Measurements from ENCODE around the gene SLC17A5. TPM values are rescaled to one million over a fixed set of nuclear protein-coding genes. Genes with fewer than 3 reads are reported as not detected.

The SLC17A5 gene
- total and polyA plus RNA-seq, 9 of the 15 experiments (the other 6 are each of a cell fraction or from before 2014, with no cell fraction given) = 1.3 to 7.2 (median 3.4) TPM

- TF ChIP-seq ZBTB40 (IDR thresholded peaks at IDR 0.05) (no peak), ZBTB40 (CRISPR knock-in tag; IDR thresholded peaks at IDR 0.05) (no peak), TBL1XR1 (IDR thresholded peaks at IDR 0.05; ENCODE audit: low read length in 2 of 2) (peak in 1 of 2 experiments; percentile 80; a peak in 2 of 4 replicates), HDAC8 (tag; IDR thresholded peaks at IDR 0.05) (no peak), HEY1 (CRISPR knock-in tag; IDR thresholded peaks at IDR 0.05; ENCODE audit: borderline replicate concordance) (no peak), MAZ (CRISPR knock-in tag; conservative IDR thresholded peaks at IDR 0.05 in 1 of 2, IDR thresholded peaks at IDR 0.05 in 1 of 2) (no peak), ELK3 (CRISPR knock-in tag; IDR thresholded peaks at IDR 0.05) (no peak), ZNF780A (CRISPR knock-in tag; IDR thresholded peaks at IDR 0.05) (no peak), ELF4 (CRISPR knock-in tag; IDR thresholded peaks at IDR 0.05) (no peak), SMARCB1 (IDR thresholded peaks at IDR 0.05; ENCODE audit: insufficient read length, low read depth) (peak; percentile 88), NFE2 (IDR thresholded peaks at IDR 0.05; ENCODE audit: low read depth) (no peak; the same call in 1 of the 2 replicates), CREBBP (IDR thresholded peaks at IDR 0.05; ENCODE audit: low read depth, low read length) (no peak), THAP7 (CRISPR knock-in tag; IDR thresholded peaks at IDR 0.05) (no peak), ZNF140 (CRISPR knock-in tag; IDR thresholded peaks at IDR 0.05) (no peak), TSC22D4 (tag; IDR thresholded peaks at IDR 0.05) (no peak)
Observed at GRCh38 chr6:73585566-73586415, 68.0 kb downstream of the SLC17A5 start (continued).

All from K562 (cell line).